GM18907 (cell line): ENCODE measurements around the gene TEX29.

Source experiments
- ATAC-seq: cut with Tn5 transposase; IDR thresholded peaks from one replicate; pipeline ENCODE4 v1.9.1; 2021; ENCODE audit warnings: mild to moderate bottlenecking, moderate library complexity; ENCODE audit not compliant: unreplicated experiment

The TEX29 gene

GRCh38 chr13:111319998-111320911, at the start of gene TEX29:
TSS of gene TEX29 (plus strand) at chr13:111320642. CDS start at chr13:111320891, 249 bp downstream.
- no peak for ATAC-seq

- no peak for ATAC-seq
Measured at GRCh38 chr13:111270765-111271698, 49.4 kb upstream of the TEX29 start.

GRCh38 chr13:111272117-111272516, 48.3 kb upstream of the TEX29 start:
- ATAC-seq: no peak

GRCh38 chr13:111275382-111275781, 45.1 kb upstream of the TEX29 start:
- no peak for ATAC-seq

GRCh38 chr13:111275995-111276618, 44.3 kb upstream of the TEX29 start:
- no peak for ATAC-seq

GRCh38 chr13:111278258-111278657, 42.2 kb upstream of the TEX29 start:
- ATAC-seq: no peak

- ATAC-seq: no peak
Measured at GRCh38 chr13:111278743-111279652, 41.4 kb upstream of the TEX29 start.

- ATAC-seq: no peak
Measured at GRCh38 chr13:111280226-111280625, 40.2 kb upstream of the TEX29 start.

- ATAC-seq: no peak
Measured at GRCh38 chr13:111280681-111281585, 39.5 kb upstream of the TEX29 start.

GRCh38 chr13:111281751-111282311, 38.6 kb upstream of the TEX29 start:
- ATAC-seq: no peak

GRCh38 chr13:111282425-111282824, 38.0 kb upstream of the TEX29 start:
- ATAC-seq: no peak

GRCh38 chr13:111282997-111283396, 37.4 kb upstream of the TEX29 start:
- ATAC-seq: no peak

GRCh38 chr13:111283457-111283856, 37.0 kb upstream of the TEX29 start:
- no peak for ATAC-seq

- ATAC-seq: no peak
Measured at GRCh38 chr13:111283991-111284390, 36.5 kb upstream of the TEX29 start.

GRCh38 chr13:111284565-111284964, 35.9 kb upstream of the TEX29 start:
- ATAC-seq: no peak

GRCh38 chr13:111286162-111286561, 34.3 kb upstream of the TEX29 start:
- ATAC-seq: no peak

GRCh38 chr13:111286749-111287148, 33.7 kb upstream of the TEX29 start:
- no peak for ATAC-seq

- no peak for ATAC-seq
Measured at GRCh38 chr13:111287201-111287600, 33.2 kb upstream of the TEX29 start.

GRCh38 chr13:111288276-111288675, 32.2 kb upstream of the TEX29 start:
- ATAC-seq: no peak
